Mesendoderm (in vitro differentiated cells): Measurements from ENCODE around the gene SNPH.

Source experiments
- DNase-seq: peaks from one replicate; pipeline ENCODE4 v3.0.0; 2013
- H2AK5ac ChIP-seq: 2 replicates; pipeline ENCODE4 v1.6.1; 2013; ENCODE audit warnings: low read length, inconsistent platforms
- H2BK120ac ChIP-seq: 2 replicates; pipeline ENCODE4 v1.6.1; 2013; ENCODE audit warnings: low read depth, mild to moderate bottlenecking, low read length, moderate library complexity, mixed read lengths
- H2BK15ac ChIP-seq: replicated peaks from 2 replicates; pipeline ENCODE4 v1.6.1; 2013; ENCODE audit warnings: low read depth, mild to moderate bottlenecking, moderate library complexity
- H2BK5ac ChIP-seq: 2 replicates; pipeline ENCODE4 v1.6.1; 2013; ENCODE audit warnings: low read length, inconsistent platforms
- H3K18ac ChIP-seq: 2 replicates; pipeline ENCODE4 v1.6.1; 2013; ENCODE audit warnings: mild to moderate bottlenecking, low read length, mixed read lengths
- H3K23ac ChIP-seq: one replicate; pipeline ENCODE4 v1.6.1; 2013; ENCODE audit warnings: low read length
- H3K27ac ChIP-seq: 2 replicates; pipeline ENCODE4 v1.5.1; 2013; ENCODE audit warnings: low read depth, mild to moderate bottlenecking, inconsistent platforms, low read length, moderate library complexity
- H3K27me3 ChIP-seq: 2 replicates; pipeline ENCODE4 v1.6.1; 2013; ENCODE audit warnings: low read length, control low read depth, mild to moderate bottlenecking, inconsistent platforms; ENCODE audit not compliant: insufficient read depth, poor library complexity
- H3K36me3 ChIP-seq: 2 replicates; pipeline ENCODE4 v1.6.1; 2013; ENCODE audit warnings: low read length, inconsistent platforms; ENCODE audit not compliant: control insufficient read depth, insufficient read depth
- H3K4ac ChIP-seq: one replicate; pipeline ENCODE4 v1.6.1; 2013; ENCODE audit warnings: low read depth, mild to moderate bottlenecking, low read length, moderate library complexity
- H3K4me1 ChIP-seq: 2 replicates; pipeline ENCODE4 v1.6.1; 2013; ENCODE audit warnings: low read depth, low read length, inconsistent platforms; ENCODE audit not compliant: control insufficient read depth
- H3K4me2 ChIP-seq: 2 replicates; pipeline ENCODE4 v1.6.1; 2013; ENCODE audit warnings: low read length
- H3K4me3 ChIP-seq: 2 replicates; pipeline ENCODE4 v1.5.1; 2013; ENCODE audit warnings: mild to moderate bottlenecking, low read length
- H3K56ac ChIP-seq: one replicate; pipeline ENCODE4 v1.6.1; 2013; ENCODE audit warnings: low read length
- H3K79me1 ChIP-seq: 2 replicates; pipeline ENCODE4 v1.6.1; 2013; ENCODE audit warnings: low read length, inconsistent platforms
- H3K79me2 ChIP-seq: 2 replicates; pipeline ENCODE4 v1.6.1; 2013; ENCODE audit warnings: mild to moderate bottlenecking, low read length; ENCODE audit not compliant: control insufficient read depth, insufficient read depth
- H3K9ac ChIP-seq: 2 replicates; pipeline ENCODE4 v1.6.1; 2013; ENCODE audit warnings: low read length, inconsistent platforms
- H4K5ac ChIP-seq: one replicate; pipeline ENCODE4 v1.6.1; 2013; ENCODE audit warnings: low read length
- H4K8ac ChIP-seq: one replicate; pipeline ENCODE4 v1.6.1; 2013; ENCODE audit warnings: low read depth, mild to moderate bottlenecking, control low read depth, low read length, moderate library complexity
- WGBS: extraction: QIAGEN DNeasy Blood & Tissue Kit; methylation state at CpG from one replicate; pipeline ENCODE4 v1.1.7; 2013; ENCODE audit warnings: low lambda C conversion rate, missing lambda C conversion rate; ENCODE audit not compliant: insufficient coverage; ENCODE audit errors: extremely low coverage; 5-methylcytosine and 5-hydroxymethylcytosine counted together

SNPH gene

DNA sequence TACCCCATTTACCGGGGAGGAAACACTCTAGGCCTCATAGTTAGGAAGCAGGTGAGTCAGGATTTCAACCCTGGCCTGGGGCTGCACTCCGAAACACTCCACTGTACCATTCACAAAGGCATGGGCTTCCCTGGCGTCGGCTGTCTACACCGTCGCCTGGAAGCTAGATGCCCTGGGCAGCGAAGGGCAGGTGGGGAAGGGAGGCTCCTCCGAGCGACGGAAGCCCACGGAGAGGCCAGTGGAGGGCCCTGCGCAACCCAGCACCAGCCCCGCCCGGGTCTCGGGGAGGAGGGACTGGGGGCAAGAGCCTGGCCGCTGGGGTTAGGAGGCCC is 46.8 kb downstream of the SNPH start:
- DNase-seq: no peak
- Histone ChIP-seq H3K9ac (peak overlapping the region; percentile 46), H3K18ac (no peak overlapping the region), H3K79me1 (no peaks in the 10 kb centered on the region), H3K27me3 (no peaks in the 10 kb centered on the region), H3K4me1 (no peaks in the 10 kb centered on the region), H3K4me2 (peak overlapping the region; percentile 15), H3K4me3 (no peak overlapping the region), H2AK5ac (no peak overlapping the region), H3K4ac (no peak overlapping the region), H3K27ac (no peak overlapping the region), H3K56ac (peak overlapping the region; percentile 80), H2BK5ac (no peak overlapping the region), H2BK120ac (no peak overlapping the region), H4K8ac (no peak overlapping the region), H3K23ac (no peak overlapping the region), H2BK15ac (no peak overlapping the region), H3K79me2 (no peaks in the 10 kb centered on the region), H4K5ac (no peak overlapping the region), H3K36me3 (no peaks in the 10 kb centered on the region)
- WGBS: no CpG with 5 or more reads among the region's 16 CpGs

DNA sequence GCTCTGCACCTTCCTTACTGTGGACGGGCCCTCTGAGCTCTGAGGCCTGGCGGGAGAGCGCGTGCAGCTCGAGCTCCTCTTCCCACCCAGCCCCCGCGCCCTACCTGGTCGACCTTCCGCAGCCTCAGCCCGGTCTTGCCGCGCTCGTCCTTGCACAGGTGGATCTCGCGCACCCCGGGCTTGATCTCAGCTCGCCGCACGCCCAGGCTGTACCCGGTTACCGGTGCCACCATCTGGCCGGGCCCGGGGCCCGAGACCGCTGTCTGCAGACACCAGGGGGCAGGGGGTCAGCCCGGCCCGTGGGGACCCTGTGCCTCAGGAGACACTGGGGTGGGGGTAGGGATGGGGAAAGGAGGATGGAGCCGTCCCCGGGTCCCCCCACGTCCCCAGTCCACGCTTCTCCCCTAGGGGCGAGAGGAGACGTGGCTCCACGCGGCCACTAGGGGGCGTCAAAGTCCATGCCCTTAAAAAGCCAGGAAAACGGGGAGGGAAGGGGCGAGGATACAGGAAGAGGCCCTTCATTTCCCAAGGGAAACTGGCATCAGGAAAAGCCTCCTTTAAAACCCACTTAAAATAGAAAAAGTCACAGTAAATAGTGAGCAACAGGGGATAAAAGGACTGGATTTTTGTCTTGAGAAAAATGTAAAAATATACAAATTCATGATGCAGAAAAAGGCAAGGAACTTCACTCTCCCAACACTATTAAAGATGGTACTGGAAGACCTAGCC is 47.3 kb downstream of the SNPH start:
- no peak overlapping the region for H3K4ac ChIP-seq
- no peak overlapping the region for H2BK15ac ChIP-seq
- H3K27me3 ChIP-seq: no peaks in the 10 kb centered on the region
- no peak overlapping the region for H3K27ac ChIP-seq
- peak overlapping the region; percentile 46 for H3K9ac ChIP-seq
- no CpG with 5 or more reads among the region's 38 CpGs for WGBS
- no peak overlapping the region for H2AK5ac ChIP-seq
- H3K18ac ChIP-seq: no peak overlapping the region
- H2BK5ac ChIP-seq: no peak overlapping the region
- H3K79me1 ChIP-seq: no peaks in the 10 kb centered on the region
- peak overlapping the region; percentile 80 for H3K56ac ChIP-seq
- DNase-seq: peak; percentile 77
- H3K4me2 ChIP-seq: peak overlapping the region; percentile 15
- H3K4me3 ChIP-seq: no peak overlapping the region
- no peaks in the 10 kb centered on the region for H3K79me2 ChIP-seq
- no peaks in the 10 kb centered on the region for H3K4me1 ChIP-seq
- H3K23ac ChIP-seq: no peak overlapping the region
- no peak overlapping the region for H2BK120ac ChIP-seq
- H4K8ac ChIP-seq: no peak overlapping the region
- H3K36me3 ChIP-seq: no peaks in the 10 kb centered on the region
- no peak overlapping the region for H4K5ac ChIP-seq

DNA sequence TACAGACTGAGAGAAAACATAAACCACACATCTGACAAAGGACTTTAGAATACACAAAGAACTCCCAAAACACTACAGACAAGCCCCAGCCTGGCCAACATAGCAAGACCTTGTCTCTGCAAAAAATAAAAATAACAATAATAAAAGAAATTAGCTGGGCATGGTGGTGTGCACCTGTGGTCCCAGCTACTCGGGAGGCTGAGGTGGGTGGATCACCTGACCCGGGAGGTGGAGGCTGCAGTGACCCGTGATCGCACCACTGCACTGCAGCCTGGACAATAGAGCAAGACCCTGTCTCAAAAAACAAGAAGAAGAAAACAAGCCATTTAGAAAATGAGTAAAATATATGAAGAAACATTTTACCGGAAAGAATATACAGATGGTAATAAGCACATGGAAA is 49.7 kb downstream of the SNPH start:
- Histone ChIP-seq H3K23ac (no peak overlapping the region), H3K36me3 (no peaks in the 10 kb centered on the region), H3K27me3 (no peaks in the 10 kb centered on the region), H3K27ac (no peak overlapping the region), H3K4me3 (no peak overlapping the region), H3K79me1 (no peaks in the 10 kb centered on the region), H3K79me2 (no peaks in the 10 kb centered on the region), H3K56ac (no peak overlapping the region), H3K9ac (no peak overlapping the region), H3K4me2 (no peak overlapping the region), H2AK5ac (no peak overlapping the region), H2BK15ac (no peak overlapping the region), H3K4ac (no peak overlapping the region), H2BK120ac (no peak overlapping the region), H3K18ac (no peak overlapping the region), H4K5ac (no peak overlapping the region), H2BK5ac (no peak overlapping the region), H3K4me1 (no peaks in the 10 kb centered on the region), H4K8ac (no peak overlapping the region)
- DNase-seq: no peak
- no CpG with 5 or more reads among the region's 5 CpGs for WGBS

DNA sequence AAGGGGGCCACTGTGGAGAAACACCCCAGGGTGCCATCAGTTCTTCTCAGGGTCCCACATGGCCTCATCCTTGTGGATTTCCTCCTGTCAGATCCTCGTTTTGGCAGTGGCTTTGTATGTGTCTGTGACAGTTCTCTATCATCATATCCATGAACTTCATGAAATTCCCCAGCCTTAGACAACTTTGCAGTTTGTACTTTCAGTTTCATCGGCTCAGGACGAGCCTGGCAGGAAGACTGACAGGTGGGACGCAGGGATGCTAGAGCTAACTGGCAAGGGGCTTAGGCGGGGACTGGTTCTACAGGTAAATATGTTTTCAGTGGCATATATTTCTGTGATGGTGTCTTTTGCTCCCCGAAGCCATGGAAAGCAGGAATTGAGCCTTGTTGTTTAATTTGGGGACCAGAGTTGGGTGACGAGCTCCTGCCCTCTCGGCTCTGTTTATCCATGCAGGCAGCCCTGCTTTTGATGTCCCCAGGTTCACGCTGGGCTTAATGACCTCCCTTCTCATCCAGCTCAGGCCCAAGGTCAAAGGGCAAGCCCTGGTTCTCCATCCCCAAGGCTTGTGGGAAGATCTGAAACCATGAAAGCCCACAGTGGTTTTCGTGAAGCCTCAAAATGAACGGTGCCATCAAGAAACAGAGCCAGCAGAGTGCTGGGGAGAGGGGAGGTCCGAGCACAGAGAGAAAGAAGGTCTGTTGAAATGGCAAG is 51.6 kb downstream of the SNPH start:
- H3K9ac ChIP-seq: no peak overlapping the region
- DNase-seq: no peak
- H3K36me3 ChIP-seq: no peaks in the 10 kb centered on the region
- no peak overlapping the region for H3K4ac ChIP-seq
- no peak overlapping the region for H3K4me3 ChIP-seq
- no peaks in the 10 kb centered on the region for H3K4me1 ChIP-seq
- no peak overlapping the region for H3K4me2 ChIP-seq
- H2BK15ac ChIP-seq: no peak overlapping the region
- H3K18ac ChIP-seq: no peak overlapping the region
- no peak overlapping the region for H4K5ac ChIP-seq
- no peaks in the 10 kb centered on the region for H3K79me1 ChIP-seq
- H4K8ac ChIP-seq: no peak overlapping the region
- no peak overlapping the region for H3K27ac ChIP-seq
- no peak overlapping the region for H3K56ac ChIP-seq
- no peaks in the 10 kb centered on the region for H3K79me2 ChIP-seq
- H2BK5ac ChIP-seq: no peak overlapping the region
- H3K23ac ChIP-seq: no peak overlapping the region
- H2AK5ac ChIP-seq: no peak overlapping the region
- no peak overlapping the region for H2BK120ac ChIP-seq
- H3K27me3 ChIP-seq: no peaks in the 10 kb centered on the region
- no CpG with 5 or more reads among the region's 12 CpGs for WGBS

DNA sequence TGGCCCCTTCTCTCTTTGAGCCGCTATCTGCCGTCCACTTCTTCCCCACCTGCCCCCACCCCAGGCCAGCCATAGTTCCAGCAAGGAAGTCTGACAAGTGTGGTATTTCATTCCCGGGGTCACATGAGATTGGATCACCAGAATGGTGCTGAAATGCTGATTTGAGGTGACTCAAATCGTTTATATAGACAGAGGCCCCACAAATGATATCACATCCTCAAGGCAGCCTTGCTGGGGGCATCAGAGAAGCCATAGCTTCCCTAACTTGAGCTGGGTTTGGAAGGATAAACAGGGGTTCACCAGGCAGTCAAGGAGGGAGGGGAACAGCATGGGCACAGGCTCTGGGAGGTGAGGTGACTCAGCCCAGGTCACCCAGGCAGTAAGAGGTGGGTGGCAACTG is 53.0 kb downstream of the SNPH start:
- Histone ChIP-seq H3K23ac (no peak overlapping the region), H3K9ac (no peak overlapping the region), H3K36me3 (no peaks in the 10 kb centered on the region), H4K8ac (no peak overlapping the region), H2BK5ac (no peak overlapping the region), H2AK5ac (no peak overlapping the region), H2BK15ac (no peak overlapping the region), H3K4ac (no peak overlapping the region), H3K18ac (no peak overlapping the region), H2BK120ac (no peak overlapping the region), H3K4me1 (no peaks in the 10 kb centered on the region), H3K4me3 (no peak overlapping the region), H3K4me2 (no peak overlapping the region), H3K79me2 (no peaks in the 10 kb centered on the region), H3K27ac (no peak overlapping the region), H4K5ac (no peak overlapping the region), H3K79me1 (no peaks in the 10 kb centered on the region), H3K56ac (no peak overlapping the region), H3K27me3 (no peaks in the 10 kb centered on the region)
- no CpG with 5 or more reads among the region's 4 CpGs for WGBS
- DNase-seq: no peak
